NB4 (cell line): Measurements from ENCODE around the gene SLC7A9.

ENCODE experiments used
- CTCF ChIP-seq: IDR thresholded peaks from one replicate; pipeline ENCODE4 v1.5.1; 2012; ENCODE audit warnings: low read depth, low read length
- MAX ChIP-seq: IDR thresholded peaks from 2 replicates; pipeline ENCODE4 v1.6.1; 2011; ENCODE audit warnings: low read depth, low read length
- POLR2A ChIP-seq: IDR thresholded peaks from 2 replicates; pipeline ENCODE4 v1.6.1; 2011; ENCODE audit warnings: mild to moderate bottlenecking; ENCODE audit not compliant: insufficient read length; ENCODE audit errors: extremely low read depth

GRCh38 chr19:32859591-32859990 lies 10.0 kb downstream of the SLC7A9 start:
- no peak for TF ChIP-seq CTCF
- no peak for TF ChIP-seq POLR2A
- TF ChIP-seq MAX: no peak
